Hepatocyte (in vitro differentiated cells): ENCODE results near the gene FAF1. TPM values are rescaled to one million over a fixed set of nuclear protein-coding genes. Genes with fewer than 3 reads are reported as not detected.

Experiments
- DNase-seq: peaks from one replicate; pipeline ENCODE4 v3.0.0-alpha.2; 2016; ENCODE audit warnings: low spot score
- H2AFZ ChIP-seq: fragments of 200-600 bp; sonication (generic); 2 replicates; pipeline ENCODE4 v1.6.0; 2016; ENCODE audit warnings: antibody characterized with exemption, mild to moderate bottlenecking
- H3K27ac ChIP-seq: fragments of 200-600 bp; sonication (generic); 2 replicates; pipeline ENCODE4 v1.5.1; 2016; ENCODE audit warnings: mild to moderate bottlenecking
- H3K27me3 ChIP-seq: fragments of 200-600 bp; sonication (generic); 2 replicates; pipeline ENCODE4 v1.6.1; 2016
- H3K36me3 ChIP-seq: fragments of 200-600 bp; sonication (generic); replicated peaks from 2 replicates; pipeline ENCODE4 v1.5.1; 2016; ENCODE audit warnings: low read depth; ENCODE audit not compliant: insufficient read depth
- H3K4me1 ChIP-seq: fragments of 200-600 bp; sonication (generic); 2 replicates; pipeline ENCODE4 v1.5.1; 2016; ENCODE audit warnings: mild to moderate bottlenecking, moderate library complexity; ENCODE audit not compliant: insufficient read depth
- H3K4me2 ChIP-seq: fragments of 200-600 bp; sonication (generic); 2 replicates; pipeline ENCODE4 v1.6.0; 2016
- H3K4me3 ChIP-seq: fragments of 200-600 bp; sonication (generic); 2 replicates; pipeline ENCODE4 v1.5.1; 2016; ENCODE audit warnings: mild to moderate bottlenecking
- H3K79me2 ChIP-seq: fragments of 200-600 bp; sonication (generic); 2 replicates; pipeline ENCODE4 v1.6.0; 2017; ENCODE audit warnings: mild to moderate bottlenecking
- H3K9me2 ChIP-seq: fragments of 200-600 bp; sonication (generic); replicated peaks from 2 replicates; pipeline ENCODE4 v1.6.0; 2017; ENCODE audit warnings: mild to moderate bottlenecking; ENCODE audit not compliant: insufficient read depth
- H3K9me3 ChIP-seq: fragments of 200-600 bp; sonication (generic); 2 replicates; pipeline ENCODE4 v1.5.1; 2016; ENCODE audit warnings: low read depth, mild to moderate bottlenecking
- H4K20me1 ChIP-seq: fragments of 200-600 bp; sonication (generic); 2 replicates; pipeline ENCODE4 v1.6.0; 2016; ENCODE audit warnings: mild to moderate bottlenecking; ENCODE audit not compliant: insufficient read depth, poor library complexity, severe bottlenecking
- EZH2 ChIP-seq: fragments of 200-600 bp; sonication (generic); IDR thresholded peaks from 2 replicates; pipeline ENCODE4 v1.6.1; 2016; ENCODE audit warnings: antibody characterized with exemption, mild to moderate bottlenecking, borderline replicate concordance
- EZH2phosphoT487 ChIP-seq: fragments of 200-600 bp; sonication (generic); IDR thresholded peaks from one replicate; pipeline ENCODE4 v1.6.1; 2018; ENCODE audit warnings: antibody characterized with exemption, mild to moderate bottlenecking, low read depth, moderate library complexity; ENCODE audit not compliant: unreplicated experiment, severe bottlenecking
- WGBS: methylation state at CpG from one replicate; pipeline ENCODE4 v1.1.6; 2016; ENCODE audit warnings: low lambda C conversion rate; ENCODE audit errors: missing lambda C conversion rate; 5-methylcytosine and 5-hydroxymethylcytosine counted together
- polyA plus RNA-seq: library from polyadenylated mRNA; unstranded; fragments of >200 nt; fragmentation: Nextera tagmentation; extraction: Ambion mirVana; gene quantifications from 2 replicates; pipeline ENCODE4 v1.2.1, GENCODE V29; 2016
- total RNA-seq: library from RNA; depleted of rRNA; stranded (reverse); fragments of >200 nt; gene quantifications from 2 replicates; pipeline ENCODE4 v1.2.3, GENCODE V29; 2014
- TF ChIP-seq, protein P1 (sequence below): fragments of 200-600 bp; sonication (generic); IDR thresholded peaks from 2 replicates; pipeline ENCODE4 v1.5.1; 2016; ENCODE audit warnings: antibody characterized with exemption, mild to moderate bottlenecking; ENCODE audit not compliant: poor library complexity

FAF1 gene
- total and polyA plus RNA-seq, 2 experiments from 2014 or later, result 25.7 to 35.5 TPM

- Histone ChIP-seq H2AFZ (no peak overlapping the region), H3K4me2 (no peak overlapping the region), H4K20me1 (no peaks in the 10 kb centered on the region), H3K4me3 (no peak overlapping the region), H3K27me3 (no peaks in the 10 kb centered on the region), H3K36me3 (no peaks in the 10 kb centered on the region), H3K27ac (no peak overlapping the region), H3K9me2 (no peaks in the 10 kb centered on the region), H3K4me1 (no peaks in the 10 kb centered on the region), H3K9me3 (no peaks in the 10 kb centered on the region), H3K79me2 (peaks cover 20% of the 10 kb centered on the region)
- DNase-seq, result no peak
- no peak for TF ChIP-seq EZH2
- TF ChIP-seq EZH2phosphoT487, result no peak
- TF ChIP-seq, protein P1, sequence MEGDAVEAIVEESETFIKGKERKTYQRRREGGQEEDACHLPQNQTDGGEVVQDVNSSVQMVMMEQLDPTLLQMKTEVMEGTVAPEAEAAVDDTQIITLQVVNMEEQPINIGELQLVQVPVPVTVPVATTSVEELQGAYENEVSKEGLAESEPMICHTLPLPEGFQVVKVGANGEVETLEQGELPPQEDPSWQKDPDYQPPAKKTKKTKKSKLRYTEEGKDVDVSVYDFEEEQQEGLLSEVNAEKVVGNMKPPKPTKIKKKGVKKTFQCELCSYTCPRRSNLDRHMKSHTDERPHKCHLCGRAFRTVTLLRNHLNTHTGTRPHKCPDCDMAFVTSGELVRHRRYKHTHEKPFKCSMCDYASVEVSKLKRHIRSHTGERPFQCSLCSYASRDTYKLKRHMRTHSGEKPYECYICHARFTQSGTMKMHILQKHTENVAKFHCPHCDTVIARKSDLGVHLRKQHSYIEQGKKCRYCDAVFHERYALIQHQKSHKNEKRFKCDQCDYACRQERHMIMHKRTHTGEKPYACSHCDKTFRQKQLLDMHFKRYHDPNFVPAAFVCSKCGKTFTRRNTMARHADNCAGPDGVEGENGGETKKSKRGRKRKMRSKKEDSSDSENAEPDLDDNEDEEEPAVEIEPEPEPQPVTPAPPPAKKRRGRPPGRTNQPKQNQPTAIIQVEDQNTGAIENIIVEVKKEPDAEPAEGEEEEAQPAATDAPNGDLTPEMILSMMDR, result no peak
- 90% methylated on average over 3 of the region's 3 CpGs for WGBS
Measured at GRCh38 chr1:50822035-50822776, 137.9 kb downstream of the FAF1 start.

DNA sequence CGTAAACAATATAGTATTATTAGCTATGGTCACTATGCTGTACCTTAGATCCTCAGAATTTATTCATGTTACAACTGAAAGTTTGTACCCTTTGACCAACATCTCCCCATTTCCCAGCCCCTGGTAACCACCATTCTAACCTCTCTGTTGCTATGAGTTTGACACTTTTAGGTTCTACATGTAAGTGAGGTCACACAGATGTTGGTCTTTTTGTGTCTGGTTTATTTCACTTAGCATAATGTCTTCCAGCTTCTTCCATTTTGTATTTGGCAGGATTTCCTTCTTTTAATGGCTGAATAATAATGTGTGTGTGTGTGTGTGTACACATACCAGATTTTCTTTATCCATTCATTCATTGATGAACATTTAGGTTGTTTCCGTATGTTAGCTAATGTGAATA is 139.5 kb downstream of the FAF1 start:
- Histone ChIP-seq H3K9me2 (no peaks in the 10 kb centered on the region), H3K4me1 (no peaks in the 10 kb centered on the region), H4K20me1 (no peaks in the 10 kb centered on the region), H3K79me2 (peaks cover 13% of the 10 kb centered on the region), H3K27me3 (no peaks in the 10 kb centered on the region), H2AFZ (no peak overlapping the region), H3K36me3 (no peaks in the 10 kb centered on the region), H3K4me3 (no peak overlapping the region), H3K9me3 (no peaks in the 10 kb centered on the region), H3K4me2 (no peak overlapping the region), H3K27ac (no peak overlapping the region)
- no peak for DNase-seq
- 98% methylated on average over 2 of the region's 2 CpGs for WGBS
- TF ChIP-seq EZH2phosphoT487 (no peak), EZH2 (no peak)
- TF ChIP-seq, protein P1, result no peak

DNA sequence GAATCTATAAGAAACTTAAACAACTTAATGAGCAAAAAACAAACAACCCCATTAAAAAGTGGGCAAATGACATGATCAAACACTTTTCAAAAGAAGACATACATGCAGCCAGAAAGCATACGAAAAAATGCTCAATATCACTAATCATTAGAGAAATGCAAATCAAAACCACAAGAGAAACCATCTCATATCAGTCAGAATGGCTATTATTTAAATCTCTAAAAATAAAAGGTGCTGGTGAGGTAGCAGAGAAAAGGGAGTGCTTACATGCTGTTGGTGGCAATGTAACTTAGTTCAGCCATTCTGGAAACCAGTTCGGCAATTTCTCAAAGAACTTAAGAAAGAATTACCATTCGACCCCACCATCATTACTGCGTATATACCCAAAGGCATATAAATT is 147.7 kb downstream of the FAF1 start:
- no peaks in the 10 kb centered on the region for H3K36me3 ChIP-seq
- 94% methylated on average over 4 of the region's 4 CpGs for WGBS

More for the DNA sequence above, 147.7 kb downstream of the FAF1 start:
- H3K9me2 ChIP-seq, result no peaks in the 10 kb centered on the region
- no peak overlapping the region for H3K4me3 ChIP-seq
- no peak overlapping the region for H2AFZ ChIP-seq
- H3K4me2 ChIP-seq, result no peak overlapping the region
- H3K79me2 ChIP-seq, result peaks cover 66% of the 10 kb centered on the region
- H3K27me3 ChIP-seq, result no peaks in the 10 kb centered on the region
- H3K9me3 ChIP-seq, result no peaks in the 10 kb centered on the region
- no peak overlapping the region for H3K27ac ChIP-seq
- no peaks in the 10 kb centered on the region for H4K20me1 ChIP-seq
- H3K4me1 ChIP-seq, result no peaks in the 10 kb centered on the region
- TF ChIP-seq EZH2 (no peak), EZH2phosphoT487 (no peak)
- TF ChIP-seq, protein P1, result no peak
- no peak for DNase-seq
